SK-N-SH (cell line): ENCODE results near the gene ARHGEF3.

Experiments used
- ELF1 ChIP-seq: IDR thresholded peaks from 2 replicates; pipeline ENCODE4 v1.4.0; 2012
- EP300 ChIP-seq, 2 experiments: IDR thresholded peaks; 2 replicates each; pipeline versions ENCODE4 v1.4.0 to v1.6.1; 2012; ENCODE audit warnings: borderline replicate concordance in 1 of 2, low read depth in 1 of 2, low read length in 1 of 2
- EZH2phosphoT487 ChIP-seq: fragments of 200-600 bp; sonication (generic); IDR thresholded peaks from 2 replicates; pipeline ENCODE4 v1.6.1; 2017; ENCODE audit warnings: low read depth, mixed run types, mild to moderate bottlenecking, antibody characterized with exemption, moderate library complexity, borderline replicate concordance
- FOSL2 ChIP-seq: IDR thresholded peaks from 2 replicates; pipeline ENCODE4 v1.4.0; 2012; ENCODE audit warnings: low read depth, mild to moderate bottlenecking, moderate library complexity, borderline replicate concordance
- SIN3A ChIP-seq: IDR thresholded peaks from 2 replicates; pipeline ENCODE4 v1.6.1; 2012; ENCODE audit warnings: low read depth, mild to moderate bottlenecking, low read length, moderate library complexity, borderline replicate concordance
- SMC3 ChIP-seq: IDR thresholded peaks from 2 replicates; pipeline ENCODE4 v1.6.1; 2012; ENCODE audit warnings: low read depth, low read length, improper control_type of control experiment
- TCF12 ChIP-seq: IDR thresholded peaks from 2 replicates; pipeline ENCODE4 v1.4.0; 2012
- TEAD4 ChIP-seq: IDR thresholded peaks from 2 replicates; pipeline ENCODE4 v1.4.0; 2012; ENCODE audit warnings: mild to moderate bottlenecking, borderline replicate concordance; ENCODE audit not compliant: insufficient read depth
- TF ChIP-seq, protein P1 (sequence below): fragments of 200-600 bp; sonication (generic); IDR thresholded peaks from 2 replicates; pipeline ENCODE4 v1.6.1; 2017; ENCODE audit warnings: antibody characterized with exemption, mild to moderate bottlenecking, moderate library complexity
- TF ChIP-seq, protein P2 (sequence below): IDR thresholded peaks from 2 replicates; pipeline ENCODE4 v1.4.0; 2012; ENCODE audit warnings: low read depth, borderline replicate concordance
- TF ChIP-seq, protein P3 (sequence below): IDR thresholded peaks from 2 replicates; pipeline ENCODE4 v1.6.1; 2012; ENCODE audit warnings: mild to moderate bottlenecking, low read depth, low read length, moderate library complexity
- TF ChIP-seq, protein P4 (sequence below): fragments of 150-350 bp; IDR thresholded peaks from 2 replicates; pipeline ENCODE4 v1.6.1; 2017; ENCODE audit warnings: antibody characterized with exemption, low read length, low read depth, borderline replicate concordance

DNA sequence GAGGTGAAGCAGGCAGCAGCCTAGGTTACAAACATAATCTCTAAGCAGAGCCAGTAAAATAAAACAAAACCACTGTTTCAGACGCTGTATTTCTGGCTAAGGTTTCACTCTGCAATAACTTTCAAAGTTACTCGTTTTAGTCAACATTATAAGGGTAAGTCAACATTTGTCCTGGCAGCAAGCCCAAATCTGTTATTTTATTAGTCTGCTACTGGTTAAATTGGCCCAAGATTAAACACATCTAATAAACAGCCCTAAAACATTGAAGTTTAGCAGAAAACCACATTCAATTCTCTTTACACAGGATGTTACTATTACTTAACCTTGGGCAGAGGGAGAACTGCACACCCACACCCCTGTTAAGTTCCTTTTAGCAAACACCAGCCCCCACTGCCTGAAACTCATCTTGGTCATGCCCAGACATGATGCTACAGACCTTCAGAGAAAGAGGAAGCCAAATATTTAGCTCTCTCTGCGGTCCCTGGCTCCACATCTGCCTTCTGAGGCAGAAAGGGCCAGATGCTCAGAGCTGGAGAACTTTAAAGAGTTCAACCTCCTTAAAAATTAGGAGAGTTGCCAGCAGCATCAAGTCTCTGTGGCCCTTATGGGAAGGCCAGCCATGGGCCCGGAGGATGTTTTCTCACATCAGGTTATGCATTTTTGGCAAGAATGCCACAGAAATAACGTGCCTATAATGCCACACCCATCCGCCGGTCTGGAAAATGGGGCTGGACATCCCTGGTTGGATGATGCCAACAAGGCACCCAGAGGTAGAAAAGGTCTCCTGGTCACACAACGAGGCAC lies 17.9 kb downstream of the ARHGEF3 start:
- TF ChIP-seq, protein P1, sequence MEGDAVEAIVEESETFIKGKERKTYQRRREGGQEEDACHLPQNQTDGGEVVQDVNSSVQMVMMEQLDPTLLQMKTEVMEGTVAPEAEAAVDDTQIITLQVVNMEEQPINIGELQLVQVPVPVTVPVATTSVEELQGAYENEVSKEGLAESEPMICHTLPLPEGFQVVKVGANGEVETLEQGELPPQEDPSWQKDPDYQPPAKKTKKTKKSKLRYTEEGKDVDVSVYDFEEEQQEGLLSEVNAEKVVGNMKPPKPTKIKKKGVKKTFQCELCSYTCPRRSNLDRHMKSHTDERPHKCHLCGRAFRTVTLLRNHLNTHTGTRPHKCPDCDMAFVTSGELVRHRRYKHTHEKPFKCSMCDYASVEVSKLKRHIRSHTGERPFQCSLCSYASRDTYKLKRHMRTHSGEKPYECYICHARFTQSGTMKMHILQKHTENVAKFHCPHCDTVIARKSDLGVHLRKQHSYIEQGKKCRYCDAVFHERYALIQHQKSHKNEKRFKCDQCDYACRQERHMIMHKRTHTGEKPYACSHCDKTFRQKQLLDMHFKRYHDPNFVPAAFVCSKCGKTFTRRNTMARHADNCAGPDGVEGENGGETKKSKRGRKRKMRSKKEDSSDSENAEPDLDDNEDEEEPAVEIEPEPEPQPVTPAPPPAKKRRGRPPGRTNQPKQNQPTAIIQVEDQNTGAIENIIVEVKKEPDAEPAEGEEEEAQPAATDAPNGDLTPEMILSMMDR, result no peak
- no peak for TF ChIP-seq SMC3
- no peak for TF ChIP-seq TEAD4
- TF ChIP-seq ELF1, result no peak
- no peak for TF ChIP-seq SIN3A
- TF ChIP-seq, protein P2, sequence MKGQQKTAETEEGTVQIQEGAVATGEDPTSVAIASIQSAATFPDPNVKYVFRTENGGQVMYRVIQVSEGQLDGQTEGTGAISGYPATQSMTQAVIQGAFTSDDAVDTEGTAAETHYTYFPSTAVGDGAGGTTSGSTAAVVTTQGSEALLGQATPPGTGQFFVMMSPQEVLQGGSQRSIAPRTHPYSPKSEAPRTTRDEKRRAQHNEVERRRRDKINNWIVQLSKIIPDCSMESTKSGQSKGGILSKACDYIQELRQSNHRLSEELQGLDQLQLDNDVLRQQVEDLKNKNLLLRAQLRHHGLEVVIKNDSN, result no peak
- no peak for TF ChIP-seq FOSL2
- no peak for TF ChIP-seq EZH2phosphoT487
- TF ChIP-seq TCF12, result peak; percentile 19; the same call in 1 of the 2 replicates
- TF ChIP-seq, protein P3, sequence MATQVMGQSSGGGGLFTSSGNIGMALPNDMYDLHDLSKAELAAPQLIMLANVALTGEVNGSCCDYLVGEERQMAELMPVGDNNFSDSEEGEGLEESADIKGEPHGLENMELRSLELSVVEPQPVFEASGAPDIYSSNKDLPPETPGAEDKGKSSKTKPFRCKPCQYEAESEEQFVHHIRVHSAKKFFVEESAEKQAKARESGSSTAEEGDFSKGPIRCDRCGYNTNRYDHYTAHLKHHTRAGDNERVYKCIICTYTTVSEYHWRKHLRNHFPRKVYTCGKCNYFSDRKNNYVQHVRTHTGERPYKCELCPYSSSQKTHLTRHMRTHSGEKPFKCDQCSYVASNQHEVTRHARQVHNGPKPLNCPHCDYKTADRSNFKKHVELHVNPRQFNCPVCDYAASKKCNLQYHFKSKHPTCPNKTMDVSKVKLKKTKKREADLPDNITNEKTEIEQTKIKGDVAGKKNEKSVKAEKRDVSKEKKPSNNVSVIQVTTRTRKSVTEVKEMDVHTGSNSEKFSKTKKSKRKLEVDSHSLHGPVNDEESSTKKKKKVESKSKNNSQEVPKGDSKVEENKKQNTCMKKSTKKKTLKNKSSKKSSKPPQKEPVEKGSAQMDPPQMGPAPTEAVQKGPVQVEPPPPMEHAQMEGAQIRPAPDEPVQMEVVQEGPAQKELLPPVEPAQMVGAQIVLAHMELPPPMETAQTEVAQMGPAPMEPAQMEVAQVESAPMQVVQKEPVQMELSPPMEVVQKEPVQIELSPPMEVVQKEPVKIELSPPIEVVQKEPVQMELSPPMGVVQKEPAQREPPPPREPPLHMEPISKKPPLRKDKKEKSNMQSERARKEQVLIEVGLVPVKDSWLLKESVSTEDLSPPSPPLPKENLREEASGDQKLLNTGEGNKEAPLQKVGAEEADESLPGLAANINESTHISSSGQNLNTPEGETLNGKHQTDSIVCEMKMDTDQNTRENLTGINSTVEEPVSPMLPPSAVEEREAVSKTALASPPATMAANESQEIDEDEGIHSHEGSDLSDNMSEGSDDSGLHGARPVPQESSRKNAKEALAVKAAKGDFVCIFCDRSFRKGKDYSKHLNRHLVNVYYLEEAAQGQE, result no peak
- no peak for TF ChIP-seq EP300 (IDR thresholded peaks at IDR 0.05; ENCODE audit: borderline replicate concordance in 1 of 2, low read depth in 1 of 2, low read length in 1 of 2)
- TF ChIP-seq, protein P4, sequence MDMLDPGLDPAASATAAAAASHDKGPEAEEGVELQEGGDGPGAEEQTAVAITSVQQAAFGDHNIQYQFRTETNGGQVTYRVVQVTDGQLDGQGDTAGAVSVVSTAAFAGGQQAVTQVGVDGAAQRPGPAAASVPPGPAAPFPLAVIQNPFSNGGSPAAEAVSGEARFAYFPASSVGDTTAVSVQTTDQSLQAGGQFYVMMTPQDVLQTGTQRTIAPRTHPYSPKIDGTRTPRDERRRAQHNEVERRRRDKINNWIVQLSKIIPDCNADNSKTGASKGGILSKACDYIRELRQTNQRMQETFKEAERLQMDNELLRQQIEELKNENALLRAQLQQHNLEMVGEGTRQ, result no peak
